ENCODE measurements around the gene SHISA4.
"Not testable (repeated sequence)": the region's sequence is repeated elsewhere in the genome, so short reads cannot be mapped to it uniquely, and the experiment has no call there.

The SHISA4 gene, protein sequence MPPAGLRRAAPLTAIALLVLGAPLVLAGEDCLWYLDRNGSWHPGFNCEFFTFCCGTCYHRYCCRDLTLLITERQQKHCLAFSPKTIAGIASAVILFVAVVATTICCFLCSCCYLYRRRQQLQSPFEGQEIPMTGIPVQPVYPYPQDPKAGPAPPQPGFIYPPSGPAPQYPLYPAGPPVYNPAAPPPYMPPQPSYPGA

DNA sequence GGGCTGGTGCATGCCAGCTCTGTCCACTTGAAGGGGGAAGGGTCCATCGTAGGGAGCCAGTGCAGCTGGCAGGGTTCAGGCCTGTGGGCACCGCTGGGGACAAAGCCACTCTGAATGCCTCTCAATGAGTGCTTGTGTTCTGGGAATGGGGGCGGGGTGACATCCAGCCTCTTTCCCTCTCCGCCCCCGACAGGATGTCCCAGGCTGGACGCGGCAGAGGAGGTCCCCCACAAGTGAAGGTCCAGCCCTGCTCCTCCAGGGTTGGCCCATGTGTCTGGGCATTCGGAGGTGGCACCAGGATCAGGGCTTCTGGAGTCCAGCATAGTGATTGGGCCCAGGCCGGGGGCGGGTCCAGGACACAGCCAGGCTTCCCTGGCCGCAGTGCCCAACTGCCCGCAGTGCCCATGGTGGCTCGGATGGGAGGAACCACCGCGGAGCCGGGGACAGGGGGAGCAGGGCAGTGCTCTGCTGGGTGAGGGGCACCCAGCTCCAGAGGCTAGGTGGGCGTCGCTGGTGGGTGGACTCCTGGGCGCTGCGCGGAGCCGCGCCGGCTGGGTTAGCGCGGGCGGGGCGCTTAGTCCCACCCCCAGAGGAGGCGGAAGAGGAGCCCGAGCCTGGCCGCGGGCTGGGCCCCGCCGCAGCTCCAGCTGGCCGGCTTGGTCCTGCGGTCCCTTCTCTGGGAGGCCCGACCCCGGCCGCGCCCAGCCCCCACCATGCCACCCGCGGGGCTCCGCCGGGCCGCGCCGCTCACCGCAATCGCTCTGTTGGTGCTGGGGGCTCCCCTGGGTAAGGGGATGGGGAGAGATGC is at the start of gene SHISA4:
Gene SHISA4, plus strand, starts transcription at position 617 of the 808 bp plus-strand sequence. Its CDS starts 97 bp downstream, at position 714.
- no peak for DNase-seq (ENCODE audit: low read depth)

DNA sequence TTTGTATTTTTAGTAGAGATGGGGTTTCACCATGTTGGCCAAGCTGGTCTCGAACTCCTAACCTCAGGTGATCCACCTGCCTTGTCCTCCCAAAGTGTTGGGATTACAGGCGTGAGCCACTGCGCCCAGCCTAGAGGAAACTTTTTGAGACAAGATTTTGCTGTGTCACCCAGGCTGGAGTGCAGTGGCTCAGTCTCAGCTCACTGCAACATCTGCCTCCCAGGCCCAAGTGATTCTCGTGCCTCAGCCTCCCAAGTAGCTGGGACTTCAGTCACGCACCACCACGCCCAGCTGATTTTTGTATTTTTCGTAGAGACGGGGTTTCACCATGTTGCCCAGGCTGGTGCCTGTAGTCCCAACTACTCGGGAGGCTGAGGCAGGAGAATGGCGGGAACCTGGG is 49.6 kb upstream of the SHISA4 start:
- DNase-seq (ENCODE audit: low read depth): not testable (repeated sequence)

DNA sequence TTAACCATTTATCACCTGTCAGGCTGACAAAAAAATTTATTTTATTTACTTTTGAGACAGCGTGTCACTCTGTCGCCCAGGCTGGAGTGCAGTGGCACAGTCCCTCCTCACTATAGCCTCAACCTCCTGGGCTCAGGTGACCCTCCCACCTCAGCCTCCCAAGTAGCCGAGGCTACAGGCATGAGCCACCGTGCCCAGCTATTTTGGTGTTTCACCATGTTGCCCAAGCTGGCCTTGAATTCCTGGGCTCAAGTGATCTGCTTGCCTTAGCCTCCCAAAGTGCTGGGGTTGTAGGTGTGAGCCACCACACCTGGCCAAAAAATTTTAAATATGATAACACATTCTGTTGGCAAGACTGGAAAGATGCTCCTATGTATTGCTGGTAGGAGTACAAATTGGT is 48.6 kb upstream of the SHISA4 start:
- no peak for DNase-seq (ENCODE audit: low read depth)

DNA sequence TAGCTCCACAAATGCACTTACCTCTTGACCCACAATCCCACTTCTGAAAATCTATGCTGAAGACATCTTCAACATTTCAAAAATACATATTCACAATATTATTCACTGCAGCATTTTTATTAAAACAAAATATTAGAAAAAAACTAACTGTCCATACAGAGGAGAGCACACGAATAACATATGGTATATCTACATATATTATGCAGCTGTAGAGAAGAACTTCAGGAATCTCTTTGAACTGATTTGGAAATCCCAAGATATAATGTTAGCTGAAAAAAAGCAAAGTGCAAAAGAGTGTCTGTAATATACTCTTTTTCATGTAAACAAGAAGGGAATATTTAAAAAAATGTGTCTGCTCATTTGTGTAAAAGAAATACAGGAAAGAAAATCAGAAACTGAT is 48.2 kb upstream of the SHISA4 start:
- no peak for DNase-seq (ENCODE audit: low read depth)

DNA sequence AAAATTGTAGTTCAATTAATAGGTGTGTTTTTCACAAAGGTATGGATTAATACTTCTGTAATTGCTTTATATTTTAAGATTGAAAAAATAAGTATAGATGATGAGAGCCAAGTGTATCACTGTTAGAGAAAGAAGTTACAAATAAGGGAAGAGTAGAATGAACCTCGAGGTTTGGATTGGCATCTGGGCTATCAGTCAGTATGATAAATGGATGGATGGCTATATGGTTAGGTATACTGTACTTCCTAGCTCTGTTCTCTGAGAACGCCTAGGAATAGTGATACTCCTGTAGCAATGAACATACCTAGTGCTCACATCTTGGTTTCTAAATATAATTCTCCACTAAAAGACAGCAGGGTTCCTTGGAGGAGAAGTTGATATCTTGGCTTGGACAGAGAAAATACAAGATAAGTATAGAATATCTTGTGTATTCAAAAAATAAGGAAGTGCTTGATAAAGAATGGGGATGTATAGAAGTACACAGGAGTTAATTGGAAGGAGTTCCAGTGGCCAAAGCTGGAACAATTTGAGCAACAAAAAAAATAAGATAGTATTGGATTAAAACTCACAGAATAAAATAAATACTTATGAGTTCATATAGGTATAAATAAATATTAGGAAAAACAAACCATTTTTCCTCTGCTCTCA is 47.3 kb upstream of the SHISA4 start:
- DNase-seq (ENCODE audit: low read depth): no peak

DNA sequence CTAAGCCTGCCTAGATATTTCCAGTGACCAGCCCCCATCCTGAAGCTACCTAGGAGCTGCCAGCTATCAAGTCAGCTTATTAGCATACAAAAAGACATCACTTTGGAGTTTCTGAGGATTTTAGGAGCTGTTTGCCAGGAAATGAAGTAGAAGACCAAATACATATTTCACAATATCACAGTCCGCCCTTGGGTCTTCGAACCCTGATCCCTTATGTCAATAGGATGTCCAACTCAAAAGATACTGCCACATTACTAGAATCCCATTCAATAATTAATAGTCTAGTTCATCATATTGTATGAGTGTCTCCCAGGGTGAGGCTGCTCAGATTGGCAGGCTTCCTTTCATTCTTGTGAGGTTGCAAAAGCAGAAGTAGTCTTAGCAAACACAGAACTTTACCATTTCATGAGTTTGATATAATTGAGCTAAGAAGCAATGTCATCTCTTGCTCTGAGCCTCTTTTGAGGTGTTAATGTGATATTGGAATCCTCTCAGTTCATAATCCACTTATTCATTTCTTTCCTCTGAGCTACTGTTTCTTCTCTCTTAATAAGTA is 46.1 kb upstream of the SHISA4 start:
- no peak for DNase-seq (ENCODE audit: low read depth)

DNA sequence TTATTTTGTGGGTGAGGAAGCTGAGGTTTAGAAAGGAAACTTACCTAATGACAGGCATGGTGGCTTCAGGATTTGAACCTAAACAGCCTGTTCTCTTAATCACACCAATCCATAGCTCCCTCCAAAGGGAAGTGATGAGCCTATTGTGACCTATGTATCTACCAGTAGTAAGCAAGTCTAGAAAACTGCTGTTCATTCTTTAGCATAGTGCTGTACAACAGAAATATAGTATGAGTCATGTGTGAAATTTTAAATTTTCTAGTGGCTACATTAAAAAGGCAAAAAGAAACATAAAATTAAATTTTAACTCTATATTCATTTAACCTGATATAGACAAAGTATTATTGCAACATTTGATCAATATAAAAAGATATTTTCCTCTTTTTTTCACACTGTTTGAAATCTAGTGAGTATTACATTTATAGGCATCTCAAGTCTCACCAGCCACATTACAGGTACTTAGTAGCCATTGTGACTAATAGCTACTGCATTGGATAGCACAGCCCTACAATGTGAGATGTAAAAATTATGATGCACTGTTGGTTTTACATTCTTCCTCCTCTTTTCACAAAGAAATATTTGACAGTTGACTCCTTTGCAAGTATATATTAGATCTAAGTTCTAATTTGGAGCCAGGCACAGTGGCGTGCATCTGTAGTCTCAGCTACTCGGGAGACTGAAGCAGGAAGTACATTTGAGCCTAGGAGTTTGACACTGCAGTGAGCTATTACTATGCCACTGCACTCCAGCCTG is 43.2 kb upstream of the SHISA4 start:
- no peak for DNase-seq (ENCODE audit: low read depth)

DNA sequence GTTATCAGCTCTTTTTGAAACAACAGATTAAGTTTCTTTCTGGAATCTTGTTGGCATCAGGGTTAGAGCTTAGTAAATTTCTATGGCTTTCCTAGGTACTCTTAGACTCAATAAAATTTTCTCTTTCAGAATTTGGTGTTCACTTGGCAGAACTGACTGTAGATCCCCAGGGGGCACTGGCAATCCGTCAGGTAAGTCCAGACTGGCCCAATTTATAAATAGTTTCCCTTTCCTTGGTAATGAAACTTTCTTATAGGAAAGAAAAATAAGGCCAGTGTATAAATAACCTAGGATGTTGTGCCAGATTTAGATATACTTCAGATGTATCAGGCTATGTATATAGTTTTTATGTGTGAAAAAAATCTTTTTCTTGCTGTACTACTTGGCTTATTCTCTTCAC is 41.5 kb upstream of the SHISA4 start:
- DNase-seq (ENCODE audit: low read depth): no peak

DNA sequence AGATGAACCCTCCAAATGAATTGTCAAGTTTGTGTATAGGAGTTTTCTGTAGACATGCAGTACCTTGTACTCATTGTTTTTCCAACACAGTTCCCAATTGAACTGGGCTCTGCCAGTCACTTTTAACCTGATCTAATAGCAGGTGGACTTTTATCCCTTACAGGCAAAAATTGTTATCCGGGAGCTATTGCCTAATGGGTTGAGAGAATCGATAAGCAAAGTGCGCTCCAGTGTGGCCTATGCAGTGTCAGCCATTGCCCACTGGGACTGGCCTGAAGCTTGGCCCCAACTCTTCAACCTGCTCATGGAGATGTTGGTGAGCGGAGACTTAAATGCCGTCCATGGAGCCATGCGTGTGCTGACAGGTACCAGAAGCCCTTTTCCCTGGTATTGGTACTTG is 40.5 kb upstream of the SHISA4 start:
- no peak for DNase-seq (ENCODE audit: low read depth)

DNA sequence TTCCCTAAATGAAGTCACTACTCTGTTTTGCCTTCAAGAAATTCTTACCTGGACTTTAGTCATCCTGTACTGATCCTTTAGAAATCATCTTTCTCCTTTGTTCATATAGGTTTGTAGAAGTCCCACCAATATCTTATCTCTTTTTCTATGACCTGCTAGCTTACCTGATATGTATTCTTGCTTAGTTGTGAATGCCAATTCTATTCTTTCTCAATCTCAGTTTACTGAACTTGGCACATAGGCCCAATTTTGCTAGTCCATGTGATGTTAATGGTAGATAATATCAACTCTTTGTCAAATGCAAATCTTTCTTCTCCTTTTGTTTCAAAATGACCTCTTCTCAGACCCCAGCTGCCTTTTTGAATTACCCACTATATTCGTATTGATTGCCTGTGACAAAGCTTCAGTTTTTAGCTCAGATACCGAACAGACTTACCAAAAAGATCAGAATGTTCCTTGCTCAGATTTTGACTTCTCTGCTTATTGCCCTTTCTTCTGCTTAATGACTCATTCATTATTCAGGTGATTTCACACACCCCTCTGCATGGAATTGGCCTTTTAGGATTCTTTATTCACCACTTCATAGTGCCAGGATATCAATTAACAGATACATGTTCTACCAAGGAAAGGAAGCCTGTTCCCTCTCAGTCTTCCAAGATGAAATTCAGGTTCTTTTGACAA is 39.2 kb upstream of the SHISA4 start:
- no peak for DNase-seq (ENCODE audit: low read depth)

DNA sequence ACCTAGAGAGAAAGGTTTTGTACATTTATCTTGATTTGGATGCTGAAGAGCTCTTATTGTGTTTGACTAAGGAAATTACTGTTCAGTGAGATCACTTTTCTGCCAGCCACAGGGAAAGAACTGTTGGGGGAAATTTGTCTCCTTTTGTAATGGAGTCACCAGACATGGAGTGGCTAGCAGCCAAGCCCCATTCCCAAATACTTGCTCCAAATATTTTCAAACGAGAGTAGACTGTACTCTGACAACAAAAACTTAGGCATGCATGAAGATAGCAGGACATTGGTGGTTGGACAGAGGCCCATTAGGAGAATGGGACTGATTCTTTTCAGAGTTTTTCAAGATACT is 38.7 kb upstream of the SHISA4 start:
- no peak for DNase-seq (ENCODE audit: low read depth)

DNA sequence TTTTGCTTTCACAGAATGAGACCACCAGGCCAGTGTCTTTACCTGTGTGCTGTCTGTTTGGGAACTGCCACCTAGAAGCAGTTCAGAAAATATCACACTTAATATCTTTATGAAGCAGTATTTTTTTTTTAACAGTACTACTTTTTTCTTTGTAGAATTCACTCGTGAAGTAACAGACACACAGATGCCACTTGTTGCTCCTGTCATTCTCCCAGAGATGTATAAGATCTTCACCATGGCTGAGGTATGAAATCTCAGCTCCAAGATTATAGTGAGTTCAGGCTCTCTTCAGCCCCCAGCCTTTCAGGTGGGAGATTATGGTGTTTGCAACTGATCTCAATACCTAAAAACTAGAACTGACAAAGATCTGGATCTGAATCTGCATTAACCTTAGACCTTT is 36.7 kb upstream of the SHISA4 start:
- DNase-seq (ENCODE audit: low read depth): no peak

DNA sequence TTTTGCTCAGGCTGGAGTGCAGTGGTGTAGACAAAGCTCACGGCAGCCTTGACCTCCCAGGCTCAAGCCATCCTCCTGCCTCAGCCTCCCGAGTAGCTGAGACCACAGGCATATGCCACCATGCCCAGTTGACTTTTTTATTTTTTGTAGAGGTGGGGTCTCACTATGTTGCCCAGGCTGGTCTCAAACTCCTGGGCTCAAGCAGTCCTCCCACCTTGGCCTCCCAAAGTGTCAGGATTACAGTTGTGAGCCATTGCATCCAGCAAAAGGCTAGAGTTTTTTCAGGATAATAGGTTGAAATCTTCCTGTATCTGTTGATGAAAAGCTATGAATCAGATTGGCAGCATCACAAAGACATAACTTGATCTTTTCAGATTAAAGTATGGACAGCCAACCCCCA is 32.0 kb upstream of the SHISA4 start:
- DNase-seq (ENCODE audit: low read depth): not testable (repeated sequence)

DNA sequence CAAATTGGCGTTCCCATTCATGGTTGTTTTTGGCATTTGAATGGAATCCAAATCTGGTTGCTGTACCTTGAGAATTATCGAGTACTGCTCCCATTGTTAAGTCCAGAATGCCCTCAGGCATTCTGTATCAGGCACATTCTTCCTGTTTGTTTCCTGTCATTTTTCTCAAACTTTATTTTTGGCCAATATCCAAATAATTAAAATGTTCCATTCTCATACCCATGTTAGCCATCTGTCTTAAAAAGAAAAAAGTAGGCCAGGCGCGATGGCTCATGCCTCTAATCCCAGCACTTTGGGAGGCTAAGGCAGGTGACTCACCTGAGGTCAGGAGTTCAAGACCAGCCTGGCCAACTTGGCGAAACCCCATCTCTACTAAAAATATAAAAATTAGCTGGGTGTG is 29.3 kb upstream of the SHISA4 start:
- no peak for DNase-seq (ENCODE audit: low read depth)

DNA sequence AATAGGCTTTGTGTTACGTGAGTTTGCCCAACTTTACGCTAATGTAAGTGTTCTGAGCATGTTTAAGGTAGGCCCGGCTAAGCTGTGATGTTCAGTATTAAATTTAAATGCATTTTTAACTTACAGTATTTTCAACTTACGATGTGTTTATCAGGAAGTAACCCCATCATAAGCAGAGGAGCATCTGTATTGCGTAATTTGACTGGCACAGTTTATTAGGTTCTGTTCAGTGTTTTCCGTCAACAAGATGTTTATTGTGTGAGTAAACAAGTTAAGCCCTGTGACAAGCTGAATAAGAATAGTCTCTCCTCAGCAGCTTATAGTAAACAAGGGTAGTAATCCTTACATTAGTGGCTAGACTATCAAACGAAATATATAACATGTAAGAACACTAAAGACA is 27.2 kb upstream of the SHISA4 start:
- DNase-seq (ENCODE audit: low read depth): no peak

DNA sequence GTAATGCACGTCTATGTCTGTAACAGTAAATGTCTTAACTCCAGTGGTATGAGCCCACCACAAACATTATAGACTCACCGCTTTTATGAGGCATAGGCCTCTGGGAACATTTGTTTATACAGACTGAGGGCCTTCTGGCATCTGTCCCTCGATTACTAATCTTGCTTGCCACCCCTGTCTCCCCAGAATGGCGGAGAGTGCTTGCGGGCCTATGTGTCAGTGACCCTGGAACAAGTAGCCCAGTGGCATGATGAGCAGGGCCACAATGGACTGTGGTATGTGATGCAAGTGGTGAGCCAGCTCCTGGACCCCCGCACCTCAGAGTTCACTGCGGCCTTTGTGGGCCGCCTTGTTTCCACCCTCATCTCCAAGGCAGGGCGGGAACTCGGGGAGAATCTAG is 18.3 kb upstream of the SHISA4 start:
- no peak for DNase-seq (ENCODE audit: low read depth)

DNA sequence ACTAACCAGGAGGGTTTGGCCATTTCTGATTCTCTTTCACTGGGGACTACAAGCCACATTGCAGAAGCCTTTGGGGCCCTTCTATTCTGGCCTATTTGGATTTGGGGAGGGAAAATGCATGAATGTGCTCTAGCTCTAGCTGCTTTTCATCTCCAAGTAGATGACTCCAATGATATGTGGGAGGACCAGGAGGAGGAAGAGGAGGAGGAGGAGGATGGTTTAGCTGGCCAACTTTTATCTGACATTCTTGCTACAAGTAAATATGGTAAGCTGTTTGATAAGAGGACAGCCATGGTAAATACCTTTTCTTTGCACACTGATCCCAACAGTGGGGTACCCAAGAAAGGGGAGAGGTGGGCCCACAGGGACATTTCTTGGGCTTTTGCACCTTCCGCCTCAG is 14.0 kb upstream of the SHISA4 start:
- no peak for DNase-seq (ENCODE audit: low read depth)

DNA sequence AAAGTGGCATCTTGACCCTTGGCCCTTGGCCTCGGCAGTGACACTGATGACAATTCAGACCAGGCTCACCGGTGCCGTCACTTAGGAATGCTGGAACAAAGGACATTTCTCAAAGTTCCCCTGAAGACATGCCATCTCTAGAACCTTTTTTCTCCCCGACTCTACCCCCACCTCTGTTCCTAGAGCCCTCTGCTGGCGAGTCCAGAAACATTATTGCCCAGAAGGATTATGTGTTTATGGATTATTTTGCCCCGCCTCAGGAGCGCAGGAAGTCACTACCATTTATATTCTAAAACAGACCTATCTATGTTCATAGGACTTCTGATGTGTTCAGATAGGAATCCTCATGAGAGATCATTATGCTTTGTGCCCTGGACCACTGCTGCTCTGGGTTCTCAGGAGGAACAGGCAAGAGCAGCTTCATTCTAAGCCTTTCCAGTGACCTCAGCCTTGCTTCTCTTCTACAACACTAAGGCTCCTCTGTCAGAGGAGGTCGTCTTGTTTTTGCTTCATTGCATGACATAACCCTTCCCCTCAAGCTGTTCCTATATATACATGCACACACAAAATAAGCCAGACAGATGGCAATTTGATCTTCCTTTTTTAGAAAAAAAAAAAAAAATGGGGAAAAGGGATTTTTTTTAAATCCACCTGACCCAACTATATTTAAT is 12.4 kb upstream of the SHISA4 start:
- no peak for DNase-seq (ENCODE audit: low read depth)

DNA sequence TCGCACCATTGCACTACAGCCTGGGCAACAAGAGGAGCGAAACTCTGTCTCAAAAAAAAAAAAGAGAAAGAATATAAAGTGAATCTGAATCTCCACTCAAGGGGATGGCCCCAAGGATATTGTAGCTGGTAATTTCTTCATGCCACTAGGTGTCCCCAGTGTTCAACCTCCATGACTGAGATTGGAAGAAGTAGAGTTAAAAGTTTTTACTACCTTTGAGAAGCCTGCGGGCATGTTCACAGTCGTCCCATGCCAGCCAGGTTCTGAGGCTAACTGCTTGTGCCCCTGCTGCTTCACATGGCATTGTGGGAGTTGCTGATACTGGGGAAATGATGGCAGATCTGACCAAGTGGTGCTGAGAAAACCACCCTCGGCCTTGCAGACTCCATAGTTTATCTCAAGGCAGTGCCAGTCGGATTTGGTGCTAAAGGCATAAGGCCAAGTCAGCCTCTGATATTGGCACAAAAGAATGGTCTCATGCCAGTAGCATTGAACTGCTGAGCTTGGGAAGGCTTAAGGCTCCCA is 10.8 kb upstream of the SHISA4 start:
- no peak for DNase-seq (ENCODE audit: low read depth)

DNA sequence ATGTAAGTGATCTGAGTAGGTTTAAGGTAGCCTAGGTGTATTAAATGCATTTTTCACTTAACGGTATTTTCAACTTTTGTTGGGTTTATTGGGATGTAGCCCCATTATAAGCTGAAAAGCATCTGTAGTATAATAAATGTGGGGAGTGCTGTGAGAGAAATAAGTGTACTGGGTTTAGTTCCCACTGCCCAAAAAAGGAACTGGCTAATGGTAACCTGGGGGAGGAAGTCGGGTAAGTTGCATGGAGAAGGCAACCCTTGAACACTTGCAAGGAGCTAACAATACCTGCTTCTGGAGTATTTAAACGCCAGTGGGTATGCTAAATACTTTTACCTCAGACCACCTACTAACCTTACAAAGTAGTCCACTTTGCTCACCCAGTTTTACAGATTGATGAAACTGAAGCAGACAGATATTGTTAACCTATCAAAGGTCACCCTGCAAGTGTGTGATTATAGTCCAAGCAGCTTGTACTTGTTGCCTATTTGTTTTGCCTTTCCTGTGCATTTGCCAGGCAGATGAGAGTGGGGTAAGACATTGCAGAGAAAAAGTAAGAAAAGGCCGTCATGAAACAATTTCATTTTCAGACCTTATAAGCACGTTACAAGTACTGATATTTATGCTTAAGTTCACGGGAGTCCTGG is 7.6 kb upstream of the SHISA4 start:
- no peak for DNase-seq (ENCODE audit: low read depth)

DNA sequence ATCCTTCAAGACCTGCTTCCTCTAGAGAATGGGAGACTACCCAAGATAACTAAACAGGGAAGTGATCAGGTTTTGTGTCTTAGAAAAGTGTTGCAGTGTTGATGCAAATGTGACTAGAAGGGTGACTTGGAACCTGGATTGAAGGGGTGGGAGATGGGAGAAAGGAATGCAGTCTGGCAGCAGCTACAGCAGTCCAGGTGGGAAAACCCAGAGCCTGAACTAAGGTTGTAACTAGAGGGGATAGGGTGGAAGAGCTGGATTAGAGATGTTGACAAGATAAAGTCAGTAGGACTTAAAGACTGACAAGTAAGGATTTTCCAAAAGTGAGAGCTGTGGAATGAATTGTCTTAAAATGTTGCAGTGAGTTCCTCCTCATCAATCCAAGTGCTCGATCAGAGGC is 7.1 kb upstream of the SHISA4 start:
- no peak for DNase-seq (ENCODE audit: low read depth)

All from activated T-cell treated with anti-CD3 and anti-CD28 coated beads for 48 hours (primary cell).